Testis (tissue), 3 donors: ENCODE results near the gene MAN1A1. TPM values are rescaled to one million over a fixed set of nuclear protein-coding genes. Genes with fewer than 3 reads are reported as not detected.

Source experiments
- DNase-seq: peaks from one replicate; pipeline ENCODE4 v3.0.0-alpha.2; 2019
- H3K27ac ChIP-seq, 2 donors: fragments of 200-600 bp; sonication (generic); one replicate each; pipeline ENCODE4 v1.5.1; 2019
- H3K27me3 ChIP-seq: fragments of 200-600 bp; sonication (generic); one replicate; pipeline ENCODE4 v1.5.1; 2019
- H3K36me3 ChIP-seq: fragments of 200-600 bp; sonication (generic); one replicate; pipeline ENCODE4 v1.5.1; 2017; ENCODE audit warnings: low read depth; ENCODE audit errors: missing control alignments
- H3K4me1 ChIP-seq: fragments of 200-600 bp; sonication (generic); one replicate; pipeline ENCODE4 v1.5.1; 2019
- H3K4me3 ChIP-seq, 2 donors: fragments of 200-600 bp; sonication (generic); one replicate each; pipeline ENCODE4 v1.5.1; 2017 to 2019
- H3K9me3 ChIP-seq: fragments of 200-600 bp; sonication (generic); one replicate; pipeline ENCODE4 v1.5.1; 2017
- POLR2A ChIP-seq: fragments of 450-650 bp; IDR thresholded peaks from one replicate; pipeline ENCODE4 v1.6.1; 2017; ENCODE audit warnings: antibody characterized with exemption, mild to moderate bottlenecking, moderate library complexity
- WGBS, 2 donors: methylation state at CpG; one replicate each; pipeline ENCODE4 v1.1.5; 2018; 5-methylcytosine and 5-hydroxymethylcytosine counted together
- intact Hi-C: fragments of 100-400 bp; cut with DNase I; formaldehyde crosslinking; loops from one replicate; pipeline ENCODE4 v1.15.1; 2023; ENCODE audit warnings: low total_unique reads
- polyA plus RNA-seq: library from polyadenylated mRNA; stranded (reverse); fragments of 350-450 nt; fragmentation: Illumina TruSeq; extraction: RNeasy Lipid Tissue Mini Kit (QIAGEN cat#74804); gene quantifications from one replicate; pipeline ENCODE4 v1.2.3, GENCODE V29; 2014; ENCODE audit warnings: low read depth, low replicate concordance; ENCODE audit not compliant: insufficient read depth
- total RNA-seq, 2 donors: library from RNA; depleted of rRNA; stranded (reverse); fragments of >200 nt; gene quantifications; one replicate each; pipeline ENCODE4 v1.2.3, GENCODE V29; 2016
- TF ChIP-seq, protein P1 (sequence below), 3 experiments: fragments of 450-650 bp in 2 of 3; fragments of 200-600 bp in 1 of 3; sonication (generic) in 1 of 3; IDR thresholded peaks; one replicate each; pipeline ENCODE4 v1.5.1; 2016 to 2019; ENCODE audit warnings: antibody characterized with exemption in 3 of 3, mild to moderate bottlenecking in 2 of 3, moderate library complexity in 1 of 3

Gene MAN1A1
- total and polyA plus RNA-seq, 3 donors from 2014 or later, result 12.8 to 21.1 (median 15.0) TPM

DNA sequence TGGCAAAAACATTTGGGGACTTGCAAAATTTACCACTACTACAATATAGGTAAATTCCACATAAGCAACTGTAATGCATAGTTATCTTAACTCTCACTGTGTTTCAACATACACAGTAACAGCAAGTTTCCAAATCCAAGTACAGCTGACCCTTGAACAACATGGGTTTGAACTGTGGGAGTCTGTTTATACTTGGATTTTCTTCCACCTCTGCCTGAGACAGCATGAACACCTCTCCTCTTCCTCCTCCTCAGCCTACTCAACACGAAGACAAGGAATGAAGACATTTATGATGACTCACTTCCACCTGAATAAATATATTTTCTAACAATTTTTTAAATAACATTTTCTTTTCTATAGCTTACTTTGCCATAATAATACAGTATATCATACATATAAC is 25.6 kb downstream of the MAN1A1 start:
- intact Hi-C loops, result no loop called here
- 69 to 89% methylated on average over 1 of the region's 1 CpG for WGBS, 2 donors
- Histone ChIP-seq H3K9me3 (no peaks in the 10 kb centered on the region), H3K27ac (no peak overlapping the region), H3K36me3 (no peaks in the 10 kb centered on the region), H3K4me3 (no peak overlapping the region), H3K27me3 (no peaks in the 10 kb centered on the region), H3K4me1 (no peaks in the 10 kb centered on the region)
- DNase-seq, result no peak
- TF ChIP-seq, protein P1, sequence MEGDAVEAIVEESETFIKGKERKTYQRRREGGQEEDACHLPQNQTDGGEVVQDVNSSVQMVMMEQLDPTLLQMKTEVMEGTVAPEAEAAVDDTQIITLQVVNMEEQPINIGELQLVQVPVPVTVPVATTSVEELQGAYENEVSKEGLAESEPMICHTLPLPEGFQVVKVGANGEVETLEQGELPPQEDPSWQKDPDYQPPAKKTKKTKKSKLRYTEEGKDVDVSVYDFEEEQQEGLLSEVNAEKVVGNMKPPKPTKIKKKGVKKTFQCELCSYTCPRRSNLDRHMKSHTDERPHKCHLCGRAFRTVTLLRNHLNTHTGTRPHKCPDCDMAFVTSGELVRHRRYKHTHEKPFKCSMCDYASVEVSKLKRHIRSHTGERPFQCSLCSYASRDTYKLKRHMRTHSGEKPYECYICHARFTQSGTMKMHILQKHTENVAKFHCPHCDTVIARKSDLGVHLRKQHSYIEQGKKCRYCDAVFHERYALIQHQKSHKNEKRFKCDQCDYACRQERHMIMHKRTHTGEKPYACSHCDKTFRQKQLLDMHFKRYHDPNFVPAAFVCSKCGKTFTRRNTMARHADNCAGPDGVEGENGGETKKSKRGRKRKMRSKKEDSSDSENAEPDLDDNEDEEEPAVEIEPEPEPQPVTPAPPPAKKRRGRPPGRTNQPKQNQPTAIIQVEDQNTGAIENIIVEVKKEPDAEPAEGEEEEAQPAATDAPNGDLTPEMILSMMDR (IDR thresholded peaks at IDR 0.05), result no peak
- no peak for TF ChIP-seq POLR2A

DNA sequence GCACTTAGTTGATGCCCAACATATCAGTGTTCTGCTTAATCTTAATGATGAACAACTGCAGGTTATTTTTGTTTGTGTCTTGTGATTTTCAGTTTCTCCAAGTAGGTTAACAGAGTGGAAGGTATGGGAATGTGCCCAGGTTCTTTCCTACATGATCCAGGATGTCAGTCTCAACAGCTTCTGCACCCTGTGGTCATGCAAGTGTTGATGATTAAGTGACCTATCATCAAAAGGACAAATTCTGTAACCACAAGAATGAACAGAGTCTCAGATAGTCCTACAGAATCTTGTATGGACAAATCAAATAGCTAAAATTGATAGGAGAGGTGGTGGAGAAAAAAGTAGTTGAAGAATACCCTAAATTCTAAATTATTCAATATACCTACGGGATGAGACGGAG is 26.1 kb downstream of the MAN1A1 start:
- Histone ChIP-seq H3K9me3 (no peaks in the 10 kb centered on the region), H3K4me3 (no peak overlapping the region), H3K4me1 (no peaks in the 10 kb centered on the region), H3K27me3 (no peaks in the 10 kb centered on the region), H3K27ac (no peak overlapping the region), H3K36me3 (no peaks in the 10 kb centered on the region)
- no peak for TF ChIP-seq POLR2A
- TF ChIP-seq, protein P1 (IDR thresholded peaks at IDR 0.05), result no peak
- DNase-seq, result no peak
- intact Hi-C loops, result no loop called here
- 94 to 97% methylated on average over 2 of the region's 2 CpGs for WGBS, 2 donors

DNA sequence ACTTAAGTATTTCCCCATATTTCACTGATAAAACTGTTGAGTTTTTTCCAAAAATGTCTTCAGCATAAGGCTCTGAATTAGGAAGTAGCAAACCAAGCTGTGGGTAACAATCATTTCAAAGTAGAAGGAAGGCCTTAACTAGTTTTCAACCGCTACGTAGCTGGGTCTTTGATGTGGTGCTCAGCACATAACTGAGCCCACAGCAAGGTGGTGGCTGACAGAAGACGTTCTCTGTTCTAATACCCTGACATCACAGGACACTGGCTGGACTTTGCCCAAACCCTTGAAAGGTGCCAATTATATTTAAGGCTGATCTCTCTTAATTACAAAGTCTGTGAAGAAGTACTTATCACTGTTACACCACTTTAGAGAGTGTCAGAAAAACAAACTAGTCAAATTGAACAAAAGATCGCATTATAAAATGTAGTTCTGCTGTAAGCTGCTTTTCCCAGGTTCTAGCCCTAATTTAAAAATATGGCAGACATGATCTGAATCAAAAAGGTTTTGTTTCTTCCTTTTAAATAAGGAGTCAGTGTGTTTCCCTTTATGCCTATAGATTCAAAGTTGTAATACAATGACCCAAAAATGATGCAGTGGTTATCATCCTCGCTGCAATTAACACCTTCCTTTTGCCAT is 26.7 kb downstream of the MAN1A1 start:
- 89 to 95% methylated on average over 5 of the region's 5 CpGs for WGBS, 2 donors
- TF ChIP-seq, protein P1 (IDR thresholded peaks at IDR 0.05), result no peak
- TF ChIP-seq POLR2A, result no peak
- Histone ChIP-seq H3K9me3 (no peaks in the 10 kb centered on the region), H3K36me3 (no peaks in the 10 kb centered on the region), H3K4me1 (no peaks in the 10 kb centered on the region), H3K27ac (no peak overlapping the region), H3K27me3 (no peaks in the 10 kb centered on the region), H3K4me3 (no peak overlapping the region)
- DNase-seq, result no peak
- intact Hi-C loops, result no loop called here

DNA sequence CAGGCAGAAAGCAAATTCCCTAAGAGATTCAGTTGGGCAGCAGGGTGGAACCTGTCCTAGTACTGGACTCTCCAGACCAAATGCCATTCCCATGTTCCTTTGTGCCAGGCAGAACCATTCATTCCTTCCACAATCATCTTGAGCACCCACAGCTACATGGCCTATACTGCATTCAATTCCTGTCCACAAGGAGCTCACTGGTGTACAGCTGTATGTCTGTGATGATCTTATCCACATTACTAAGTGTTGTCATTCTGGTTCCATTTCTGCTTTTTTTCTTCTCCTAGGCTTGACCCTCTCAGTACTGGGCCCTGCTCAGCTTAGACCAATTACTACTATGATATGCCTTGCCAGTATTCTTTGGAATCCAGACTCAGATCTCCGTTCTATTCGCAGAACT is 27.5 kb downstream of the MAN1A1 start:
- Histone ChIP-seq H3K36me3 (no peaks in the 10 kb centered on the region), H3K4me3 (no peak overlapping the region), H3K27me3 (no peaks in the 10 kb centered on the region), H3K27ac (no peak overlapping the region), H3K4me1 (no peaks in the 10 kb centered on the region), H3K9me3 (no peaks in the 10 kb centered on the region)
- WGBS, 2 donors, result 95 to 97% methylated on average over 2 of the region's 2 CpGs
- no peak for DNase-seq
- intact Hi-C loops, result no loop called here
- TF ChIP-seq, protein P1 (IDR thresholded peaks at IDR 0.05), result no peak
- no peak for TF ChIP-seq POLR2A

DNA sequence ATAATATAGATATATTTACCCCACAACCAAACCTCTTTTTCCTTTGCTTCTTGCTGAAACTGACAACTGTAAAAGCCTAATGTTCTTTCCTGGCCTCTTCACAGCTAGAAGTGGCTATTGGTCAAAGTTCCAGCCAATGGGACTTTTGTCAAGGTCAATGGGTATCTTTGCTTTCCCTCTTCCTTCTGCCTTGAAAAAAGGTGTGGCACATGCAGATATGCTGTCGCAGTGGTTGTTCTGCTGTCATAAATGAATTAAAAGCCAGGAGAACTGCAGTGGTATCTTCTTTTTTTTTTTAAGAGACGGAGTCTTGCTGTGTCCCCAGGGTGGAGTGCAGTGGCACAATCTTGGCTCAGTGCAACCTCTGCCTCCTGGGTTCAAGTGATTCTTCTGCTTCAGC is 29.9 kb downstream of the MAN1A1 start:
- intact Hi-C loops, result no loop called here
- 88 to 96% methylated on average over 2 of the region's 2 CpGs for WGBS, 2 donors
- no peak for TF ChIP-seq POLR2A
- TF ChIP-seq, protein P1 (IDR thresholded peaks at IDR 0.05), result no peak

More for the DNA sequence above, 29.9 kb downstream of the MAN1A1 start:
- Histone ChIP-seq H3K27me3 (no peaks in the 10 kb centered on the region), H3K36me3 (no peaks in the 10 kb centered on the region), H3K27ac (no peak overlapping the region), H3K4me1 (no peaks in the 10 kb centered on the region), H3K4me3 (no peak overlapping the region), H3K9me3 (no peaks in the 10 kb centered on the region)
- no peak for DNase-seq
